DMS114 treated with DMSO at 0.1 percent for 48 hours (cell line): ENCODE results near the gene PHACTR1.

ENCODE experiments used
- DNase-seq: peaks from one replicate; lab custom pipeline; 2025; ENCODE audit not compliant: unreplicated experiment; lab: John Stamatoyannopoulos, UW

Gene PHACTR1

DNA sequence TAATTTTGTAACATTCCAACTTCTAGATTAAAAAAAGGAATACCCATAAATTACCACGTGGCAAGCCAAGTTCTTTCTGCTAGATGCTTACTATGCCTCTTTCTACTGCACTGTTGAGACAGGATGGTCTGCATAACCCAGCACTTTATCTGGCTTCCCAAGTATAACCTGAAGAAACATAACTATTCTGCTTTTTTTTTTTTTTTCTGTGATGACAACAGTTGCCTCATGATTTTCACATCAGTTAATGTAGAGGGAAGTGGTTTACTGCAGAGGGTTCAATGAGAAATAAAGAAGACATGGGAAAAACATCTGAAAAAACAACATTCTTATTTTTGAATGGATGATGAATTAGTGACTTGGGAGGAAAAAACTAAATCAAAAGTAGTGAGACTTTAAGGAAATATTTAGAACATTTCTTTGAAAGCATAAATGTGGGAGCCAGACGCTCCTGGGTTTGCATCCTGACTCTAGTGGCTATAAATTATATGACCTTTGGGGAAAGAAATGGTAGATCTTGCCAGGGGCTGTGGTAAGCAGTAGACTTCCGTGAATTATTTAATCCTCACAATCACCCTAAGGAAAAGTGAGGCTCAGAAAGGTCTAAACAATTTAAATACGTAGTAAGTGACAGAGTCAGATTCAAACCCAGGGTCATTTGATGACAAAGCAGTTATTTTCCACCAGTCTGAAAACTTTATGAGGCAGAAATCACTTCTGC lies 230.7 kb downstream of the PHACTR1 start:
- DNase-seq, result no peak

DNA sequence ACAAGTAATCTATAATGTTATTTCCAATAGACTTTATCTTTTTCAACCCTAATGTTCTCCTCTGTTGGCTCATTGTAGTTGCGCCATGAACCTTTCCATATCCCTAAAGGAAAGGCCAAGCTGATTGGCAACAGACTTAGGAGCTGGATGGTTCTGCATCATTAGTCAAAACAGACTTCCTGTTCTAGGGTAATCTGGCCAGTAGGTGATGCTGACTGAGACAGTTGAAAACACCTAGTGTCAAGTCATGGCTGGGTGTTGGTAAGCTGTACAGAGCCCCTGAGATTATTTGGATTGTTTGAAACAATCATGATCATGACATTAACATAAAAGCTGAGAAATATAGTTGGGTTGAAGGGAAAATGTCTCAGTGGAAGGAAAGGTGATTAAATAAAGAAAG lies 231.4 kb downstream of the PHACTR1 start:
- no peak for DNase-seq

DNA sequence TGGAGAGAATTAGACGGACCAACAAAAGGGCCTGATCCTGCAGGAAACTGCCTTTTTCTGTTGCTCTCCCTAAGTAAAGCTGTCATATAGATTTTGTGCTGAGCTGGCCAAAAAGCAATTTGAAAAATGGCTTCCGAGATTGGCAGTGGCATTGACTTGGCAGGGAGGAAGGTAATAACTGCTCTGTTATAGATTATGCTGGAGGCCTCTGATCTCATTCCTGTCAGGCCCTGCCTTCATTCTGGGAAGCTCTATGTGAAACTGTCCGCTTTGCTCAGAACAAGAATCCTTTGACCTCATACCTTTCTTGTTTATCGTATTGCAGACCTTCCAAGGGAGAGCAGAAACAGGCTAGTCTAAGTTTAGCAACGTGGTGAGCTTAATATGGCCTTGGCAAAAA lies 234.4 kb downstream of the PHACTR1 start:
- no peak for DNase-seq

DNA sequence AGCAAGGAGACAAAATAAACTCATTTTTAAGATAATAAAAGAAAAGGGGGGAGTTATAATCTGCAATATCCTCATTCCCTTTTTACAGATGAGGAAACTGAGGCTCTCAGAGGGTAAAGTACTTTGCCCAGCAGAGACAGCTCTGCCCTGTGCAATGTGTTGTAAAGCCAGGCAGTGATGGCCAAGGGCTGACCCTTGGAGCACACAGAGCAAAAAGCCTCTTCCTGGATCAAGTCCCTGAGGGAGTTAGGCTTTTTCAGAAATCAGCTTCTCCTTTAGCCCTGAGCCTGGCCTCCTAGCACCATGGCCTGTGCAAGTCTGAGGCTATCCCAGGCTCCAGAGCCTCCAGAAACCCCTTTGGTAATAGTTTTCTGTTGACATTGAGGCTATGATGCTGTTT lies 234.8 kb downstream of the PHACTR1 start:
- DNase-seq, result no peak

DNA sequence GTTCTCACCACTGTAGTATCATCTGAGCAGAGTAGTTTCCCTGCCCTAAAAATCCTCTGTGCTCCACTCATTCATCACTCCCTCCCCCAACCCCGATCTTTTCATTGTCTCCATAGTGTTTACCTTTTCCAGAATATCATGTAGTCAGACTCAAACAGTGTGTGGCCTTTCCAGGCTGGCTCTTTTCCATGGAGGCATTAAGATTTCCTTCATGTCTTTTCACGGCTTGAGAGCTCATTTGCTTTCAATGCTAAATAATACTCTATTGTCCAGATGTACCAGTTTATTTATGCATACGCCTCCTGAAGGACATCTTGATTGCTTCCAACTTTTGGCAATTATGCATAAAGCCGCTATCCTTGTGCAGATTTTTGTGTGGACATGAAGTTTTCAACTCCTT lies 235.8 kb downstream of the PHACTR1 start:
- DNase-seq, result no peak

DNA sequence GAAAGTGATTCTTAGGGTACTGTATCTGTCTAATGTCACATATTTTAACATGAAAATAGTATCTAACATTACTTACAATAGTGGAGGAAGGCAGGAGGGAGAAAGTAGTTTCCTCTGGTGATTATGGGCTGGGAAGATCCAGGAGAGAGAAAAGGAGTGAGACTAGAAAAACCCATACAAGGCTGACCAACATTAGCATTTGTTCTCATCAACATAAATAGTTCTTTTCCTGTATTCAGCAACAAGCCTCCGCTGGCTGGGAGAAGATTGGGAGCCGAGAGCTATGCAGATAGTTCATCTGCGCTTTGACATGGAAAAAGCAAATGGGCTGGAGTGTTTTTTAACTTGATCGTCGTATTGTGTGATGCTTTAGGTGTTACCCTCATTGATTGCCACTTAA lies 239.4 kb downstream of the PHACTR1 start:
- DNase-seq, result no peak

DNA sequence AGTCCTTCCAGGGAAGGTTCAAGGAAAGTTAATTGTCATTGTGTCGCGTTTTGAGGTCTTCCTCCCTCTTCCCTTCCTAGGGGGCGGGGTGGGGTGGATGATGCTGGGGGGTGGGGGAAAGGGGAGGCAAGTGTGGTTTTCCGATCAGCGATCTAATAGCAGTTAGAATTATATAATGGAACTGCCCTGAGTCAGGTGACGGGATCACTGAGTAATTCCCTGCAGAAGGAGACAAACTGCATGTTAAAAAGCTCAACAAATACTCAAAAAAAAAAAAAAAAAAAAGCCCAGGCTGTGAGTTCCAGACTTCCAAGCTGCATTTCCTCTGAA lies 240.4 kb downstream of the PHACTR1 start:
- no peak for DNase-seq

DNA sequence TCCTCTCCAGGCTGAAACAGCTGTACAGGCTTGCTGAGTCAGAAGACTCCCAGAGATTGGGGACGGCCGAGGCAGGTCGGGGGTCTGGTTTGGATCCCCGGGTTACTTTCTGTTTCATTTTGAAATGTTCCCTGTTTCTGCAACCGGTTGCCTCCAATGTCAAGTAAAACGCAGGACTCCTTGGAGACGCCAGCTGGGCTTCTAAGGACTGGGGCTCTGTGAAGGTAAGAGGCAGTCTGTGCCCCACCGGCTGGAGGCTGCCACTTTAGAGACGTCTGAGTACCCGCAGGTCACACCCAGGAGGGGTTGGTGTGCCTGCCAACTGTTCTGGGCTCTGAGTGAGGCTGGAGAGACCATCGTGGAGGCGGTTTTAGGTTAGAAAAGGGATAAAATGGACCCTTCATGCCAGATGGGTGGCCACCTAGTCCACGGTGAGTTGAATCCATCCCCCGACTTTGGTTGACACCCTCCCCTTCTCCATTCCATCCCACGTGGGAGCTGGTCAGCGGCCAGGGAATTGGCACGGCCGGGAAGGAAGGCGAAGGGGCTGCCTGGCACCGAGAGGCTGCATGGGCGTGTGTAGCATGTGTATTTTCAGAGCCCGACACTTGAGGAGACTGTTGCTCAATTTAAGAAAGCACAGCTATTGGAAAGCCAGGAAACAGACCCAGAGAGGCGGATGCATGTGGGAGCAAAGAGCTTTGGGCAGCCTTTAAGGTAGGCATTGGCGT lies 240.9 kb downstream of the PHACTR1 start:
- DNase-seq, result peak; percentile 21

DNA sequence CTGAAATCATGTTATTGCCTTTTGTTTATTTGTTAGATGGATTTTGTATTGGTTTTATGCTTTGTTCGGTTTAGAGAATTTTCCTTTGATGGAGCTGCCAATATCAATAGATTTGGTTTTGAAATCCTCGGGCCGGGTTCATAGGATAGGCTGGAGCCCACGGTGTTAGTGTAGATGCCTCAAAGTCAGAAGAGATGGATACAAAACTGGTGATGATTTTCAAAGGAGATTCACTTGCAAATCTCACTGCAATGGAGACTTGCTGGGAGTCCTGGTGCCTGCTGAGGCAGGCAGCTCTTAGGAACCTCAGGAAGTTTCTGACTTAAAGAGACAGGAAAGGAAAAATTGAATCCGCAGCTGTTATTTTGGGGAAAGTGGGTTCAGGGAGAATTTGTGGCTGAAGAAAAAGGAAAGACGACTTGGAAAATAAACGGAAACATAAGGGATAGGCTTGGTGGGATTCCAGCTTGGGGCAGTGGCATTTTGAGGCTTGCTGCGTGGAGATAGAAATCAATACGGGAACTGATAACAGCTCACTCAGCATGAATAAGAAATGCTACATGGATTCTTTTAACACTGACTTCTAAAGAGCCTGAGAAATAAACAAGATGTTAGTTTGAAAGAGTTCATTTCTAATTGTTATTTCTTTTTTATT lies 241.6 kb downstream of the PHACTR1 start:
- DNase-seq, result no peak

DNA sequence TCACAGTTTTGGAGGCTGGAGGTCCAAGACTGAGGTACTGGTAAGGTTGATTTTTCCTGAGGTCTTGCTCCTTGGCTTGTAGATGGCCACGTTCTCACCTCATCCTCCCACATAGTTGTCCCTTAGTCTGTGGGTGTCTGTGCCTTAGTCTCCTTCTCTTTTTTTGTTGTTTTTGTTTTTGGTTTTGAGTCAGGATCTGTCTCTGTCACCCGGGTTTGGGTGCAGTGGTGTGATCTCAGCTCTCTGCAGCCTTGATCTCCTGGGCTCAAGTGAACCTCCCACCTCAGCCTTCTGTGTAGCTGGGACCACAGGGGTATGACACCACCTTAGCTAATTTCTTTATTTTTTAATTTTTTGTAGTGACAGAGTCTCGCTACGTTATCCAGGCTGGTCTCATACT lies 245.2 kb downstream of the PHACTR1 start:
- no peak for DNase-seq

DNA sequence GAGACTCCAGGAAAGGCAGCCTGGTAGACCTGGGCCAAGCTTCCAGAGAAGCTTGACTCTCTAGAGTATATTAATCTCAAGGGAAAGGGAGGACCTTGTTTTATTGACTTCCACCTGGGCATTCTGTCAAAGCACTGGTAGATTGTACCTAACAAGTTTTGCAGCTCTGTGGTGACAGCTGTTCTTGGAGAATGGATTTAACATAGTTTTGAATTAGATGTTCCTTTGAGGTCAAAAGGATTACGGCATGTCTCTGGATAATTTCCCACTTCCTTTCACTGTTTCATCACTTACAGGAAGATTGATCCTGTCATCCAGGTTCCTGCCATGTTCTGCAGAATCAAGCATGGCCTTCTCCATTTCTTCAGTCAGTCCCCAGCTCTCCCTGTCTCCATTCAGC lies 246.0 kb downstream of the PHACTR1 start:
- DNase-seq, result no peak

DNA sequence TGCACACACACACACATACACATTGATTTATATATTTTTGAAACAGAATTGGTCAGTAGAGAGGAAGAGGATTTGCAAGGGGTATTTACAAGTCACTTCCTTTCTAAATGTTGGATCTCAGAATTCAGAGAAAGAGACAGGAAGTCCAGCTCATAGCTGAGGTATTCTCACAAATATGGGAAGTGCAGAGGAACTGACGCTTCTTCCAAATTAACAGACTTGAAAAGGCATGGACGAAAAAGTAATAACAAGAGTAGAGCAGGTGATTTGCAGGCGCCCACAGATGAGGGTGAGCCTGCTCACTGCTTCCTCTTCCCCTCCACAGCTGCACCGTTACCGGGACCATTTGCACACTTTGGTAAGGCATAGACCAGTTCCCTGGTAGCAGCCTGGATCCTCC lies 246.4 kb downstream of the PHACTR1 start:
- DNase-seq, result no peak

DNA sequence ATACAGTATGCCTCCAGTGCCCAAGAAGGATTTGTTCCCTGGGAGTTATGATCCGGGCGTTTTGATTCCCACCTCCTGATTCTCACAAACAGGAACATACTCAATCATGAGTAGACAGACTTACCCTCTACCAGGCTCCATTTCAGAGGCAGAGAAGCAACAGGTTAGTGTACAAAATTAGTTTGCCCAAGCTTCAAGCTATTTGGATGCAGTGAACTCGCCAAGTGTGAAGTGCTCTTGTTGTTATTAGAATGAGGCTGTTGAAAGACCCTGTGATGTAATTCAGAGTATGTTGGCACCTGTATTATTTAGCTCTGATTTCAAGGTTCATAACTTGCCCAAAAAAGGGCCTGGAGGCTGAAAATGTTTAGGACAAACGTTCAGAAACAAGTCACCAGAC lies 247.0 kb downstream of the PHACTR1 start:
- no peak for DNase-seq

DNA sequence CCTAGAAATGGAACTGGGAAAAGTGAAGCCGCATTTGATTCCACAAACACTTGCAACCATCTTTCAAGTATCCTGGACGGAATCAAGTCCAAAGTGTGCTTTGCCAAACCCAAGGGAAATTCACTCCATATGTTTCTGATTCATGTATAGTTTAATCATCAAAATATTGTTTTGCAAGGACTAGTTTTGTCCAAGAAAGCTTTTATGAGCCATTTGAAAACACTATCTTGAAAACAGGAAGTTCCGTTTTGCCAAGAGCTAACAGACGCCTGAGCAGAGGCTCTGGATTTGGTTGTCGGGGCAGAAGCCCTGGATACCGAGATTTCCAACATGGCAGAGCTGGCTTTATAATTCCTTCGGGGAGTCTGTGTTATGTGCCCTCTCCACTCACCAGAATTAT lies 251.1 kb downstream of the PHACTR1 start:
- DNase-seq, result no peak

DNA sequence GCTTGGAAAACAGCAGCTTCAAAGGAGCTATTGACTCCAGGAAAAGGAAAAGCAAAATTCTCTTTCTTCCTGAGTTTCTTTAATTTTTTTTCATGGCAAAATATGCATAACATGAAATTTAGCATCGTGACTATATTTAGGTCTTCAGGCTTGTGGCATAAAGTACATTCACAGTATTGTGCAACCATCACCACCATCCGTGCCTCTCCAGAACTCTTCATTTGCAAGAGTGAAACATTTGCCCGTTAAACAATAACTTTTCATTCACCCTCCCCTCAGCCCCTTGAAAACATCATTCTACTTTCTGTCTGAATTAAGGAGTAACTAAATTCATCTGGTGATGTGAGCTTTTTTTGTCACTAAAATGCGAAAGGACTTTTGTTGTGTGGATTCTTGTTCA lies 251.7 kb downstream of the PHACTR1 start:
- no peak for DNase-seq

DNA sequence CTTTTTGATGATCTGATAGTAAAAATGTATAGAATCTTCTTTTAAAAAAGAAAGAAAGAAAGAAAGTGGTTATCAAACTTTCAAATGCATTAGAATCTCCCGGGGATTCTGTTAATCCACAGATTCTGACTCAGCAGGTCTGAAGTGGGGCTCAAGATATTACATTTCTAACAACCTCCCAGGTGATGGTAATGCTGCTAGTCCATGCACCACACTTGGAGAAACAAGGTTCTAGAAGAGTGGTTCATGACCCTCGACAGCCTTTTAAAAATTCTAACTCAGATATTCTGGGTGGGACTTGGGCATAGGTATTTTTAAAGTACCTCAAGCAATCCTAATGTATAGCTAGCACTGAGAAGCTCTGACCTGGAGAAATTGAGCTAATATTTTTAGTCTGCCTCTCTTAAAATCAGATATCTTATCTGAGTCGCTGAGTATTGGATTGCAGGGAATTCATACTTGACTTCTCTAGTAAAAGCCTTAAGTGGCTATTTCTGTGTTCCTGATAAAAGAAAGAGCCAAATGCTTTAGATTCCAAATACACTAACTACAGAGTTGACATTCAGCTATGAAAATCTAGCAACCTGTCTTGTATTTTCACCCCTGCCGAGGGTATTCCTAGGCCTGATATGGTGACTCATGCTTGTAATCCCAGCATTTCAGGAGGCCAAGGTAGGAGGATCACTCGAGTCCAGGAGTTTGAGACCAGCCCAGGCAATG lies 252.4 kb downstream of the PHACTR1 start:
- DNase-seq, result no peak

DNA sequence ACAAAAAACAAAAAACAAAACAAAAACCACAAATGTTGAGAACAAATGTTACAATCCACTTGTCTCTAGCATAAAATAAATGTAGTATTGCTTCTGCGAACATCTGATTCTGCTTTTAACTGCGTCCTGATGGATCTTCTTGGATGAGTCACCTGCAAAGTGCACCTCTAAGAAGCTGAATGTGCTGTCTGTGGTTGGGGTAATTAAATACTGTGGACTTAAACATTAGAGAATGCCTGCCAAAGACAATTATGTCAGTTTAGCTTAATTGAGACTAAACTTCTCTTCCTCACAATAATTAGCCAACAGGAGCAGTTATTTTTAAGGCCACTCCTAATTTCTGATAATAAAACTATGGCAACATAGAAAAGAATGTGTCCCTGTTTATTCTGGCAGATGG lies 253.4 kb downstream of the PHACTR1 start:
- no peak for DNase-seq

DNA sequence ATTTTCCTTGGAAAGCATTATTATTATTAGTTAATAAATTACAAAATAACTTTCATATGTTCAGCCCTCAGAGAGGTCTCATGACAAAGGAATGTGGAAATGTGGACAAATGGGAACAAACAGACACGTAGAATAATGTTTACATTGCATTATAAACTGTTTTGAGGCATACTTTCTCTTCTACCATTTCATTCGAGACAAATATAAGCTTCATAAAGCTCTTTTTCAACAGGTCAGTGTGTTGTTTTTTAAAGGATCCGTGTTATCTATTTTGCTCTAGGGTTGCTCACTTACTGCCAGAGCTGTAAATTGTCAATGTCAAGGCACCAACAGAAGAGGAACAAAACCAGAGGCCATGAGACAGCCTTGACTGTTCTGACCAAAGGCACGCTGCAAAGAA lies 256.8 kb downstream of the PHACTR1 start:
- DNase-seq, result no peak

DNA sequence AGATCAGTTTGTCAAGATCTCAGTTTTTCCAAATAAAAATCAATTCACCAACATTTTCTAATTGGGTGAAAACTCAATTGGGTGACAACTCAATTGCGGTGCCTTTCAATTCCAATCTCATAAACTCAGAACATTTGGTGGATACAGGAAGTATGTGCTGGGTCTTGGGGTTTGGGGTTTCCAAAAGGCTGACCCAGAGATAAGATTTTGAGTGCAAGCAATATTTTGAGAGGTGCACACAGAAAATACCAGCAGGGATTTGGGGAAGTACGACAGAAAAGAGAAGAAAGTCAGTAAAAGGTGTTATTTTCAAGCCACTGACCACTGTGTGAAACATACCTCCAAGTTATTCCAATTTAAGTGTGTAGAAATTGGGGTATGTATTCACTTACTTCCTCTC lies 258.0 kb downstream of the PHACTR1 start:
- DNase-seq, result no peak

DNA sequence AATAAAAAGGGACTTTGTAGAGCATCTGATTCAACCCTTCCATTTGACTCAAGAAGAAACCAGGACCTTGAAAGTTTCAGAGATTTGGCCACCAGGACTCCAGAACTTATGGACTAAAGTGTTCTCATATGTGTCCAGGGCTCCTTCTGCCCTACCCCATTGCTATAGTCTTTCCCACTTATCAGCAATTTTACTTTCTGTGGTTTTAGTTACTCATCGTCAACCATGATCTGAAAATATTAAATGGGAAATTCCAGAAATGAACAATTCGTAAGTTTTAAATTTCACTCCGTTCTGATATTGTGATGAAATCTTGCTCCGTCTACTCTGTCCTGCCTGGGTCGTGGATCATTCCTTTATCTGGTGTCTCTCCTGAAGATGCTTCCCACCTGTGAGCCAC lies 259.8 kb downstream of the PHACTR1 start:
- no peak for DNase-seq

DNA sequence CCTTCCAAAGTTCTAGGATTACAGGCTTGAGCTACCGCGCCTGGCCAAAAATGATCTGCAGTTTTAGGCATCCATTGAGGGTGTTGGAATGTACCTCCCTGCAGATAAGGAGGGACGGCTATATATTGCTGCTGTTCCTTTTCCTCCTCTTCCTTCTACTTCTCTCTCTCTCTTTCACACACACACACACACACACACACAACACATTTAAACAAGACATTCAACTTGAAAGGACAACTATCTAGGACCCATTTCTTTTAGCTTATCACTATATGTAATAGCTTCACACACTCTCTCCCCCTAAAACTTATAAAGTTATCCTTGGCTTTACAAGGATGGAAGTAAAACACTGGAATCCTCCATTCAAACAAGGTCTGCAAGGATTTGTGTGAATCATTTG lies 260.6 kb downstream of the PHACTR1 start:
- no peak for DNase-seq

DNA sequence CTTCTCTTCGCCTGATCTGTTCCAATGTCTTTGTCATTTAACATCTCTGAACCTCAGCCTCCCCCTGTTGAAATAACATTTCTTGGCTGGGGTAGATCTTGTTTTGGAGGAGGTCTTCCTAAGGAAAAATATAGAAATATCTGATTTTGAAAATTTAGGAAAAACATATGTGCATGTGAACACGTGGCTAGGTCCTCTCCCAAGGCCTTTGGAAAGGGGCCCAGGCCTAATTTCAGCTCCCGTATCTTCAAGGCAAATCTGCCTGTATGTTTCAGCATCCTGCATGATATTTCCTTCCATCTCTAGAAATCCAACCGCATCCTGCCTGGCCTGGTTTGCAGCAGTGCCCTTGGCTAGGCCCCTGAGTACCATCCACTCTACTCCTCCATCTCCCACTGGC lies 261.2 kb downstream of the PHACTR1 start:
- DNase-seq, result no peak
